Epithelial cell of esophagus (primary cell): ENCODE results near the gene DAB1.

ENCODE experiments used
- DNase-seq: peaks from one replicate; pipeline ENCODE4 v3.0.0; 2010; ENCODE audit warnings: low read depth
- H3K4me3 ChIP-seq: 2 replicates; pipeline ENCODE4 v1.5.1; 2011; ENCODE audit warnings: mild to moderate bottlenecking, low read length, control low read depth
- CTCF ChIP-seq: IDR thresholded peaks from 2 replicates; pipeline ENCODE4 v1.5.1; 2011; ENCODE audit warnings: low read depth, mild to moderate bottlenecking, low read length, control low read depth, inconsistent platforms; ENCODE audit not compliant: insufficient read depth; ENCODE audit errors: missing control alignments

DAB1 gene

GRCh38 chr1:56992318-56993125 lies 431.3 kb downstream of the DAB1 start:
- no peak overlapping the region for H3K4me3 ChIP-seq
- no peak for DNase-seq

GRCh38 chr1:56991576-56991975 lies 432.3 kb downstream of the DAB1 start:
- DNase-seq, result no peak
- no peak overlapping the region for H3K4me3 ChIP-seq
- no peak for TF ChIP-seq CTCF

More at GRCh38 chr1:56992318-56993125, 431.3 kb downstream of the DAB1 start:
- TF ChIP-seq CTCF, result no peak

- no peak overlapping the region for H3K4me3 ChIP-seq
- no peak for DNase-seq
- TF ChIP-seq CTCF, result no peak
These were observed 437.5 kb downstream of the DAB1 start for GRCh38 chr1:56986397-56986796.

GRCh38 chr1:56985857-56986256 lies 438.0 kb downstream of the DAB1 start:
- no peak for TF ChIP-seq CTCF
- H3K4me3 ChIP-seq, result no peak overlapping the region
- DNase-seq, result no peak

- TF ChIP-seq CTCF, result no peak
- H3K4me3 ChIP-seq, result no peak overlapping the region
- DNase-seq, result no peak
These were observed 440.4 kb downstream of the DAB1 start for GRCh38 chr1:56983484-56983883.

- no peak overlapping the region for H3K4me3 ChIP-seq
- no peak for DNase-seq
- no peak for TF ChIP-seq CTCF
These were observed 443.7 kb downstream of the DAB1 start for GRCh38 chr1:56979986-56980755.

- no peak overlapping the region for H3K4me3 ChIP-seq
- TF ChIP-seq CTCF, result no peak
- DNase-seq, result no peak
These were observed 445.0 kb downstream of the DAB1 start for GRCh38 chr1:56978819-56979218.
